K562 (cell line): ENCODE measurements around the gene MYOZ3.

Experiments
- FOXK1 ChIP-seq: sonication (generic); formaldehyde crosslinking; IDR thresholded peaks from 2 replicates; pipeline ENCODE4 v1.8.0; 2022; ENCODE audit warnings: missing genetic modification reagents, mild to moderate bottlenecking, borderline replicate concordance
- TCF7L2 ChIP-seq: fragments of 150-350 bp; IDR thresholded peaks from 2 replicates; pipeline ENCODE4 v1.6.1; 2016; ENCODE audit warnings: low read depth, mild to moderate bottlenecking, low read length, moderate library complexity

- TF ChIP-seq TCF7L2: no peak
- TF ChIP-seq FOXK1: no peak
These were observed 28.1 kb downstream of the MYOZ3 start for GRCh38 chr5:150689120-150689519.
